Testis (tissue), 3 donors: Measurements from ENCODE around the gene BNC2. TPM values are rescaled to one million over a fixed set of nuclear protein-coding genes. Genes with fewer than 3 reads are reported as not detected.

ENCODE experiments used
- DNase-seq: peaks from one replicate; pipeline ENCODE4 v3.0.0-alpha.2; 2019
- H3K27ac ChIP-seq, 2 donors: fragments of 200-600 bp; sonication (generic); one replicate each; pipeline ENCODE4 v1.5.1; 2019
- H3K27me3 ChIP-seq: fragments of 200-600 bp; sonication (generic); one replicate; pipeline ENCODE4 v1.5.1; 2019
- H3K36me3 ChIP-seq: fragments of 200-600 bp; sonication (generic); one replicate; pipeline ENCODE4 v1.5.1; 2017; ENCODE audit warnings: low read depth; ENCODE audit errors: missing control alignments
- H3K4me1 ChIP-seq: fragments of 200-600 bp; sonication (generic); one replicate; pipeline ENCODE4 v1.5.1; 2019
- H3K4me3 ChIP-seq, 2 donors: fragments of 200-600 bp; sonication (generic); one replicate each; pipeline ENCODE4 v1.5.1; 2017 to 2019
- H3K9me3 ChIP-seq: fragments of 200-600 bp; sonication (generic); one replicate; pipeline ENCODE4 v1.5.1; 2017
- CTCF ChIP-seq, 3 experiments: fragments of 450-650 bp in 2 of 3; fragments of 200-600 bp in 1 of 3; sonication (generic) in 1 of 3; IDR thresholded peaks; one replicate each; pipeline ENCODE4 v1.5.1; 2016 to 2019; ENCODE audit warnings: antibody characterized with exemption in 3 of 3, mild to moderate bottlenecking in 2 of 3, moderate library complexity in 1 of 3
- POLR2A ChIP-seq: fragments of 450-650 bp; IDR thresholded peaks from one replicate; pipeline ENCODE4 v1.6.1; 2017; ENCODE audit warnings: antibody characterized with exemption, mild to moderate bottlenecking, moderate library complexity
- WGBS, 2 donors: methylation state at CpG; one replicate each; pipeline ENCODE4 v1.1.5; 2018; 5-methylcytosine and 5-hydroxymethylcytosine counted together
- intact Hi-C: fragments of 100-400 bp; cut with DNase I; formaldehyde crosslinking; loops from one replicate; pipeline ENCODE4 v1.15.1; 2023; ENCODE audit warnings: low total_unique reads
- polyA plus RNA-seq: library from polyadenylated mRNA; stranded (reverse); fragments of 350-450 nt; fragmentation: Illumina TruSeq; extraction: RNeasy Lipid Tissue Mini Kit (QIAGEN cat#74804); gene quantifications from one replicate; pipeline ENCODE4 v1.2.3, GENCODE V29; 2014; ENCODE audit warnings: low read depth, low replicate concordance; ENCODE audit not compliant: insufficient read depth
- total RNA-seq, 2 donors: library from RNA; depleted of rRNA; stranded (reverse); fragments of >200 nt; gene quantifications; one replicate each; pipeline ENCODE4 v1.2.3, GENCODE V29; 2016

BNC2 gene
- total and polyA plus RNA-seq, 3 donors from 2014 or later = 14.6 to 35.2 (median 32.0) TPM

DNA sequence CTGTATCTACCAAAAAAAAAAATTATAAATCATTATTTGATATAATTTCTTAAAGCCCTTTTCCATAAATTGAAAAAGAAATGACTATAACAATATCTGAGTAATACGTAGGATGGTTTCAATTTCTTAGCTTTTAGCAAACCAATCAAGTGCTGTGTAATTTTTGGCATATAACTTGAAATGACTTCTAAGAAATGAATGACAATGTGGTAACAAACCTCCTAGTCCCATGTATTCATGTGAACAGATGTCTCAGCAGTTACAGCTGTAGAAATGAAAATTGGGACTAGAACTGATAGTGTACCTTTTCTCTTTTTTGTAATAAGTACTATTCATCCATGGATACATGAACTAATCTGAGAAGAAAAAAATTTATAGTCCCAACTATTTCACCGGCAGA is 307.0 kb downstream of the BNC2 start:
- DNase-seq = no peak
- intact Hi-C loops = no loop called here
- H3K9me3 ChIP-seq = no peaks in the 10 kb centered on the region
- H3K4me1 ChIP-seq = no peaks in the 10 kb centered on the region
- no peak overlapping the region for H3K4me3 ChIP-seq
- no peaks in the 10 kb centered on the region for H3K27me3 ChIP-seq
- 91 to 95% methylated on average over 2 of the region's 2 CpGs for WGBS, 2 donors
- H3K27ac ChIP-seq = no peak overlapping the region
- TF ChIP-seq CTCF (IDR thresholded peaks at IDR 0.05) (no peak), POLR2A (no peak)
- no peaks in the 10 kb centered on the region for H3K36me3 ChIP-seq

DNA sequence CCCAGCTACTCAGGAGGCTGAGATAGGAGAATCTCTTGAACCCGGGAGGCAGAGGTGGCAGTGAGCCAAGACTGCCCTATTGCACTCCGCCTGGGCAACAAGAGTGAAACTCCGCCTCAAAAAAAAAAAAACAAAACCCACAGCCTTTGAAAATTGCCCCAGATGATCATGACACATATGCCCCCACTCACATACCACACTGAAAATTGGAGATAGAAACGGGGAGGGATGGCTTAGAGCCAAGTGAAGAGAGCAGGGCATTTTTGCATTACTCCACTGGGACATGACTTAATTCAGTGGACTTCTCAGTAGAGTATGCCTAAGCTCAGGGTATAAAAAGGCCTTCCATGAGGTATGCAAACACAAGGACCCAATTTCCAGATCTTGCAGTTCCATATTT is 309.3 kb downstream of the BNC2 start:
- Histone ChIP-seq H3K9me3 (no peaks in the 10 kb centered on the region), H3K36me3 (no peaks in the 10 kb centered on the region), H3K27me3 (no peaks in the 10 kb centered on the region), H3K27ac (no peak overlapping the region), H3K4me3 (no peak overlapping the region), H3K4me1 (no peaks in the 10 kb centered on the region)
- intact Hi-C loops = no loop called here
- no peak for DNase-seq
- TF ChIP-seq POLR2A = no peak
- TF ChIP-seq CTCF (IDR thresholded peaks at IDR 0.05) = no peak
- 66 to 70% methylated on average over 4 of the region's 4 CpGs for WGBS, 2 donors

DNA sequence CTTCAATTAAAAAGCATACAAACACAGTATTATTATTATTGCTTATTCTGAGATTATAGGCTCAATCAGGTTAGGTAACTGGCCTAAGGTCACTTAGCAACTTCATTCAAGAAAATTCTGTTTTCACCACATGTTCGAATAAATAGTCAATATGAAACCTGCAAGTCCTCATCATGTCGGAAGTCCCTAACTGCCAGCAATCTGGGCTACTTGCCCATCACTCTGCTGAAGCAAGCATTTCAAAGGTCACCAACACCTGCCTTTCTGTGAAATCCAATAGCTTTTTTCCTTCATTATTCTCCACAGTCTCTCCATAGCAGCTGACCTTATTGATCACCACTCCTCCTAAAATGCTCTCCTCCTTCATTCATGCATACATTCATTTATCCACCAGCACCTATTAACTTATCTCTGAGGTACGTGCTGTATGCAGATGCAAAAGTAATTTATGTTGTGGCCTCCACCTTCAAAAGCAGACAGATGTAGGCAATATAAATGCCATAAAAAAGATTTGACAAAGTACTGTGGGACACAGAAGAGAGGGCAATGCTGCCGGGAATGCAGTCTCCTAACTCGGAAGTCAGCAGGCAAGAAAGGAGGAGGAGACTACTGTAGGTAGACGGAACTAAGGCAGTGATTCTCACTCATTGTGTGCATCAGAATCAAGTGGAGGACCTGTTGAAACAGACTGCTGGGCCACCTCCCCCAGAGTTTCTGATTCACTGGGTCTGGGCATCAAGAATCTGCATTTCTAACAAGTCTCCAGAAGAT is 310.9 kb downstream of the BNC2 start:
- Histone ChIP-seq H3K27me3 (no peaks in the 10 kb centered on the region), H3K9me3 (no peaks in the 10 kb centered on the region), H3K4me1 (no peaks in the 10 kb centered on the region), H3K4me3 (no peak overlapping the region), H3K36me3 (no peaks in the 10 kb centered on the region), H3K27ac (no peak overlapping the region)
- 83 to 94% methylated on average over 6 of the region's 6 CpGs for WGBS, 2 donors
- no peak for TF ChIP-seq POLR2A
- no peak for TF ChIP-seq CTCF (IDR thresholded peaks at IDR 0.05)
- DNase-seq = no peak
- intact Hi-C loops = no loop called here

DNA sequence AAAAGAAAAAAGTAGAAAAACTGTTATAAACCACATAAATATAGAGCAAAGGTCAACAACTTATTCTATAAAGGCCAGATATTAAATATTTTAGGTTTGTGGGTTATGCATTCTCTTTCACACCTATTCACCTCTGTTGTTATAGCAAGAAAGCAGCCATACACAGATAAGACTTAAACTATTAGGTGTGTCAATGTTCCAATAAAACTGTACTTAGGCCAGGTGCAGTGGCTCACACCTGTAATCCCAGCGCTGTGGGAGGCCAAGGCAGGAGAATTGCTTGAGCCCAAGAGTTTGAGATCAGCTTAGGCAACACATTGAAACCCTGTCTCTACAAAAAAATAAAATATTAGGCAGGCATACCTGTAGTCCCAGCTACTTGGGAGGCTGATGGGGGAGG is 314.7 kb downstream of the BNC2 start:
- Histone ChIP-seq H3K4me3 (no peak overlapping the region), H3K27me3 (no peaks in the 10 kb centered on the region), H3K4me1 (no peaks in the 10 kb centered on the region), H3K9me3 (no peaks in the 10 kb centered on the region), H3K27ac (no peak overlapping the region), H3K36me3 (no peaks in the 10 kb centered on the region)
- WGBS, 2 donors = 64 to 92% methylated on average over 1 of the region's 1 CpG
- no peak for DNase-seq
- intact Hi-C loops = no loop called here
- TF ChIP-seq CTCF (IDR thresholded peaks at IDR 0.05) (no peak), POLR2A (no peak)
